ENCODE measurements around the gene ATP8A2.
"Not testable (repeated sequence)": the region's sequence is repeated elsewhere in the genome, so short reads cannot be mapped to it uniquely, and the experiment has no call there.

Gene ATP8A2

DNA sequence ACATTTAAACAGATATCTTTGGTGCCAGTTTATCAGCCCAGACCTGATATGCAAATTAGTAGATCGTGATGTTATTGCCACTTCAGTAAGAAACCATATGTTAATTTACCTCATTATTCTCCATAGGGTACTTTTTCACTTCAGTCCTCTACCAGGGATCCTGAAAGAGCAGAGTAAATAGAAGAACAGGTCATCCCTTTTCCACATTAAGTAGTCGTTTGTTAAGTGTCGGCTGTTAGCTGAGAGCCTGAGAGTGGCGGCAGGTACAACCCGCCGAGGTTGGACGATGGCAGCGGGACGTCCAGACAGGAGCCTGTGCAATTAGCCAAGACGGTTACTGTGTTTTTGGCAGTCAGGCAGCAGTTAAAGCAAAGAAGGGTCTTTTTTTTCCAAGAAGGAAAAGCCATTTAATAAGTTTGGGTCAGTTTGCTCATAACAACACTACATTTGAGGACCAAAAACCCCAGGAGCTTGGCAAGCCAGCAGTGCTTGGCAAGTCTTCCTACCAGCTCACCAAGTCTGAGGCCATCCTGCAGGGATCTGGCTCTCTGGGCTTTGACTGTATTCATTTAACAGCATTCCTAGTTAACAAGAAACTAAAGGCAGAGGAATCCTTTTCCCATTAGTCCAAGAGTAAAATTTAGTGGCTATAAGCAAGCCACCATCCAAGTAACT lies 448.2 kb downstream of the ATP8A2 start:
- TF ChIP-seq CTCF (IDR thresholded peaks at IDR 0.05; ENCODE audit: extremely low read depth, missing control alignments) = no peak
- no peak for DNase-seq (ENCODE audit: low spot score)

DNA sequence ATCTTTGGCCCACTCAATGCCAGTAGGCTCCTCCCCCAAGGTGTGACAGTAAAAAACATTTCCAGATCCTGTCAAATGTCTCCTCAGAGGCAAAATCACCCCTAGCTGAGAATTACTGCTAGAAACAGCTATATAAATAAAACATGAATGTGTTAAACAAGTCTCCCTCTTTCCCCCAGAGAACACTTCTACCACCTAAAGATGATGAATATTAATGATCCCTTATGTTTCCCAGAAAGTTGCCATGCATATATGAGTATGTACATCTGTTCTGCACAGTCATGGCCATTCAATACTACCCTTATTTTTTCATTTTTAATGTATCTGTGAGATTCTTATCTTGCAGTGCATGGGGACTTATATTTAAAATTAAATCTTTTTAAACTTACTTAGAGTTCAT lies 450.0 kb downstream of the ATP8A2 start:
- DNase-seq (ENCODE audit: low spot score) = no peak
- no peak for TF ChIP-seq CTCF (IDR thresholded peaks at IDR 0.05; ENCODE audit: extremely low read depth, missing control alignments)

DNA sequence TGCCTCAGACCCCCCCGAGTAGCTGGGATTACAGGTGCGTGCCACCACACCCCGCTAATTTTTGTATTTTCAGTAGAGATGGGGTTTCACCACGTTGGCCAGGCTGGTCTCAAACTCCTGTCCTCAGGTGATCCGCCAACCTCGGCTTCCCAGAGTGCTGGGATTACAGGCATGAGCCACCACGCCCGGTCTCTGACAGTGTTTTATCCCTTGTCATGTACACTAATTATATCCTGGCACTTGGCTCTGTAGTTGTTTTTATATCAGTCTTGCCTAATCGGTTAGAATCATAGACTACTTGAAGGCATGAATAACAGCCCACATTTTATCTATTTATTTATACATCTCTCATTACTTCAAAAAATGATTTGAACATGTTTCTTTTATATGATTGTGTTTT lies 455.4 kb downstream of the ATP8A2 start:
- not testable (repeated sequence) for DNase-seq (ENCODE audit: low spot score)

DNA sequence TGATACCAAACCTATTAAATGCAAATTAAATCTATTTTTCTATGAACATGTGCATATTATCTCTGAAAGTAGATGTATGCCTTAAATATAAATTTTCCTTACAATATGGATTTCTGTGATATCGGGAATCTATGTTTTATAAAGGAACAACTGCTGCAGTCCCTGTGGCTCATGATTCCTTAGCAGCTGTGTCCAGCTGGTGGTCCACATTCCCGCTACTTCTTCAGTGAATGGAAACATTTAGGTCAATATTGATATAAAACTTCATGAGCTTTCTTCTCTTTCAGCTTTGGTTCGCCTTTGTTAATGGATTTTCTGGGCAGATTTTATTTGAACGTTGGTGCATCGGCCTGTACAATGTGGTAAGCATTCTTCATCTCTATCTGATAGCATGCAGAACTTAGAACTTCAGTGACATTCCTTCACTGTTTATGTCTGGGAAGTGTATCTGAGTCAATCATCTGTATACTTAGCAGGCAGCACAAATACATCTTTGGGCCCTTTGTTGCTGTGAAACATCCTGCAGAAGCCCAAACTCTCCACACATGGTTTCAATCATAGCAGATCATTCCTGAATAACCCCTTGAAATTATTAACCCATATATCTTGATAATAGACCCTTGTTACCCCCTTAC lies 456.2 kb downstream of the ATP8A2 start:
- no peak for TF ChIP-seq CTCF (IDR thresholded peaks at IDR 0.05; ENCODE audit: extremely low read depth, missing control alignments)
- DNase-seq (ENCODE audit: low spot score) = no peak

DNA sequence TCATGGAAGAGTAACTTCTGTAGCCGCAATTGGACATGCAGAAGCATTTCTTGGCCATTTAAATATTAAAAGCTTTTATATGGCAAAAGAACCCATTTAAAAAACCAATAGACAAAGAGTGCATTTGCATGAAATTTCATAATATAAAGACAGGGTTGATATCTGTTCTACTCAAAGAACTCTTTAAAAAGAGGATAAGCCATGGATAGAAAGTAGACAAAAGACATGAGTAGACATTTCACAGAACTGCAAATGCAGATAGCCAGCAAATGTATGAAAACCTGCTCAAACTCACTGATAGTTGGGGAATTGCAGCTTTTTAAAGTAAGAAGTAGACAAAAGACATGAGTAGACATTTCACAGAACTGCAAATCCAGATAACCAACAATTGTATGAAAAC lies 462.0 kb downstream of the ATP8A2 start:
- no peak for DNase-seq (ENCODE audit: low spot score)

GRCh38 chr13:25836574-25837336 lies 465.0 kb downstream of the ATP8A2 start:
- DNase-seq (ENCODE audit: low spot score) = no peak
- no peak for TF ChIP-seq CTCF (IDR thresholded peaks at IDR 0.05; ENCODE audit: extremely low read depth, missing control alignments)

More for the DNA sequence above, 462.0 kb downstream of the ATP8A2 start:
- TF ChIP-seq CTCF (IDR thresholded peaks at IDR 0.05; ENCODE audit: extremely low read depth, missing control alignments) = no peak

DNA sequence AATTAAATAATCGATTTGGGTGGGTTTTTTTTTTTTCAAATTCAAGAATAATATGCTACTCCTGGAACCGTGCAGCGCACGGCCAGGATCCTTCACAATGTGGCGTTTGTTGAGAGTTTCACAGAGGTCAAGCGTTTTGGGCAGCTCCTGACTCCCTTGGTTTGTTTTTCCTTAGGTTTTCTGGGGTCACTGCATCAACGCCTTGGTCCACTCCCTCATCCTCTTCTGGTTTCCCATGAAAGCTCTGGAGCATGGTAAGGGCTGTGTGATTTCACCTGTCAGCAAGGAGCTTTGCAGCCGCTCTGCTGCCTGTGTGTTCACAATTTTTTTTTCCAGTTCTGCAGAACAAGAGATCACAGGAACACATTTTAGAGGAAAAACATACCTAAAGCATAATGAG lies 467.6 kb downstream of the ATP8A2 start:
- TF ChIP-seq CTCF (IDR thresholded peaks at IDR 0.05; ENCODE audit: extremely low read depth, missing control alignments) = no peak
- no peak for DNase-seq (ENCODE audit: low spot score)
